Activated CD8-positive, alpha-beta memory T cell treated with anti-CD3 and anti-CD28 coated beads, Interleukin-2, amount 10 ng/mL, durations not matched to agents 7 days and 5 days (primary cell): ENCODE data around the gene RFC1. TPM values are rescaled to one million over a fixed set of nuclear protein-coding genes. Genes with fewer than 3 reads are reported as not detected.
A peak's percentile ranks its signal among the peaks of the same experiment; 100 is the strongest.

Source experiments
- ATAC-seq: fragments of 150-1000 bp; cut with Tn5 transposase; one replicate; pipeline ENCODE4 v1.10.0; 2021; ENCODE audit warnings: moderate library complexity
- CTCF ChIA-PET: fragments of 350-600 bp; sonication (Branson Sonifier 250); formaldehyde crosslinking; loops from one replicate; lab custom pipeline; 2021; ENCODE audit warnings: antibody characterized with exemption; lab: Charles Lee
- DNase-seq: peaks from one replicate; pipeline ENCODE4 v3.0.0-alpha.2; 2020
- H3K27ac Mint-ChIP-seq: one replicate; pipeline ENCODE4 v1.8.0; 2021; ENCODE audit warnings: mild to moderate bottlenecking, mixed read lengths
- H3K27me3 Mint-ChIP-seq: one replicate; pipeline ENCODE4 v1.8.0; 2021; ENCODE audit warnings: mixed read lengths
- H3K36me3 Mint-ChIP-seq: one replicate; pipeline ENCODE4 v1.8.0; 2021; ENCODE audit warnings: mild to moderate bottlenecking, mixed read lengths
- H3K4me1 Mint-ChIP-seq: one replicate; pipeline ENCODE4 v1.8.0; 2021; ENCODE audit warnings: mixed read lengths
- H3K4me3 Mint-ChIP-seq: one replicate; pipeline ENCODE4 v1.8.0; 2021; ENCODE audit warnings: mild to moderate bottlenecking, moderate library complexity, mixed read lengths
- H3K9me3 Mint-ChIP-seq: one replicate; pipeline ENCODE4 v1.8.0; 2022; ENCODE audit warnings: low read depth, mixed read lengths
- total RNA-seq, 2 experiments: library from RNA; stranded (reverse); gene quantifications; one replicate each; pipeline ENCODE4 v1.2.3, GENCODE V29; 2021

RFC1 gene
- total RNA-seq, 2 experiments from 2014 or later: 72.1 to 94.7 TPM

- peak overlapping the region; percentile 1 for H3K27ac Mint-ChIP-seq
- H3K36me3 Mint-ChIP-seq: peaks cover 55% of the 10 kb centered on the region
- ATAC-seq (no peak), DNase-seq (no peak)
- H3K4me3 Mint-ChIP-seq: no peak overlapping the region
- H3K9me3 Mint-ChIP-seq: peaks cover 4% of the 10 kb centered on the region
- CTCF ChIA-PET: interaction anchor here (1.3 kb wide), 1 partner anchor 26 kb away, joined by 3 read pairs; no protein-coding TSS in a partner anchor
- no peaks in the 10 kb centered on the region for H3K27me3 Mint-ChIP-seq
- peaks cover 48% of the 10 kb centered on the region for H3K4me1 Mint-ChIP-seq
Measured at GRCh38 chr4:39348371-39349315, 17.5 kb downstream of the RFC1 start.

DNA sequence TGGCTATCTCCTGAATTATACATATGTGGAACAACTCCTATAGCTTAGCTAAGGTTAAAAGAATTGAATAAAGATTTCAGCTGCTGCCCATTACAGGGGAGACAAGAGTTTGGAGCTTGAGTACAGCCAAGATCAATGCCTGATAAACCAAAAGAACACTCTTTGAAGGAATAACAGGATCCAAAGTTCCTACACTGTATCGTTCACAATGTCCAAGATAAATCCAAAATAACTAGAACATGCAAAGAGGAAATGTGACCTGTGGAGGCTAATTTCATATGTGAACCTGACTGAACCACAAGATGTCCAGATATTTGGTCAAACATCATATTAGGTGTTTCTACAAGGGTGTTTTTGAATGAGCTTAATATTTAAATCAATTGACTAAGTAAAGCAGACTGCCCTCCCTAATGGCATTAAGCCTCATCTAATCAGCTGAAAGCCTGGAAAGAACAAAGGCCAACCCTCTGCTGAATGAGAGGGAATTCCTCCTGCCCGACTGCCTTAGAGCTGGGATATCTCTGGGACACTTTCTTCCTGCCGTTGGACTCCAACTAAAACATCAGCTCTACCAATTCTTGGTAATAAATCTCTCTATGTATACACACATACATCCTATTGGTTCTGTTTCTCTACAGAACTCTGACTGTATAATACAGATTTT is 19.2 kb downstream of the RFC1 start:
- CTCF ChIA-PET: interaction anchor here (0.6 to 1.1 kb wide), 3 partner anchors 10 to 488 kb away, joined by 3 read pairs; no protein-coding TSS in a partner anchor
- no peak for DNase-seq
- Mint-ChIP-seq H3K9me3 (peaks cover 4% of the 10 kb centered on the region), H3K4me3 (no peak overlapping the region), H3K27me3 (no peaks in the 10 kb centered on the region), H3K4me1 (peaks cover 39% of the 10 kb centered on the region), H3K27ac (no peak overlapping the region), H3K36me3 (peaks cover 62% of the 10 kb centered on the region)
- ATAC-seq: no peak

- Mint-ChIP-seq H3K4me1 (peaks cover 29% of the 10 kb centered on the region), H3K36me3 (peaks cover 55% of the 10 kb centered on the region), H3K4me3 (no peak overlapping the region), H3K27me3 (no peaks in the 10 kb centered on the region), H3K9me3 (no peaks in the 10 kb centered on the region), H3K27ac (no peak overlapping the region)
- CTCF ChIA-PET: no interaction called here
- DNase-seq (no peak), ATAC-seq (no peak)
Measured at GRCh38 chr4:39342731-39343130, 23.4 kb downstream of the RFC1 start.

DNA sequence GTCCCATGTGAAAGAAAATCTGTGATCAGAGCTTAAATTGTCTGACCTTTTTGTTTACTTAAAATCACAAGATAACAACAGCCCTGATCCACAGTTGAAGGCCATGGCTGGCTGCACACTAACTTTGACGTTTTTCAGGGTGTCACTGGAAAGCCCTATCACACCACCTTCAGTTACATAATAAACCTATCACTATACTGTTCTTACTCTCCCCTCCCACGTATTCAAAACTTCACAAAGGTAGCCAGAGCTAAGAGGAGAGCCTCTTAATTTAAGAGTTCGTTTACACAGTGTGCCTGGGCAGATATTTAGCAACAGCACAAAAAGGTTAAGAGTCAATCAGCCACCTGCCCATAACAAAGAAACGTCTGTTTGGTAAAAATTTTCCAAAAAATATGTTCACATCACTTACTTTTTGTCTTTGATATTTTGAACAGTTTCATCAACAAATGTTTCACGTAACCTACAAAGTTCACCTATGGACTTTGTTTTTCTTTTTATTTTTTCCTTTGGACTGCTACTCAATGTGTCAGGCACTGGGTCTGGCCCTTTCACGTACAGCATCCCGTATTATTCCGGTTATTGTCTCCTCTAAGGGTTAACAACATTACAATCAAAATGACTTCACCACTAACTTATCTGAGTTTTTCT is 25.0 kb downstream of the RFC1 start:
- no peak for DNase-seq
- no peak for ATAC-seq
- CTCF ChIA-PET: interaction anchor here (0.6 to 0.7 kb wide), 2 partner anchors 10 to 21 kb away, joined by 3 read pairs; no protein-coding TSS in a partner anchor
- H3K27me3 Mint-ChIP-seq: no peaks in the 10 kb centered on the region
- no peak overlapping the region for H3K27ac Mint-ChIP-seq
- no peaks in the 10 kb centered on the region for H3K9me3 Mint-ChIP-seq
- H3K4me1 Mint-ChIP-seq: peaks cover 20% of the 10 kb centered on the region
- peaks cover 49% of the 10 kb centered on the region for H3K36me3 Mint-ChIP-seq
- H3K4me3 Mint-ChIP-seq: no peak overlapping the region

- H3K9me3 Mint-ChIP-seq: no peaks in the 10 kb centered on the region
- H3K27ac Mint-ChIP-seq: no peak overlapping the region
- H3K4me3 Mint-ChIP-seq: no peak overlapping the region
- peaks cover 20% of the 10 kb centered on the region for H3K4me1 Mint-ChIP-seq
- CTCF ChIA-PET: no interaction called here
- no peaks in the 10 kb centered on the region for H3K27me3 Mint-ChIP-seq
- peaks cover 52% of the 10 kb centered on the region for H3K36me3 Mint-ChIP-seq
- ATAC-seq (no peak), DNase-seq (no peak)
Measured at GRCh38 chr4:39339968-39340367, 26.2 kb downstream of the RFC1 start.

DNA sequence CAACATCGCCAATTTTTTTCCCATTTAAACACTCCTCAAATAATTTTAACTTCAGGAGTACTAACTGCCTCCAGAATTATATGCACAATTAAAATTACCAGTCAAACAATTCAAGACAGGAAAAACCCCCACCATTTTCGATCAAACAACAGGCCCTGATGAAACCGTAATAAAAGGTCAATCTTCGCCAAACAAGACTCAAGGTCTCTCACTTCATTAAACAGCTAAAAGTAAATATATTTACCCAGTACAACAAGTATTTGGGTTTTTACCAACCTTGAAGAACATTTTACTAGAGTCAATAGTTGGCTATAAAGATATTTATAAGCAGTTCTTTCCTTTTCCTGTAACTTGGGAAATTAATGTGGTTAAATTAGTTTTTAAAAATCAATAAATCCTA is 28.3 kb downstream of the RFC1 start:
- H3K9me3 Mint-ChIP-seq: no peaks in the 10 kb centered on the region
- no peak overlapping the region for H3K27ac Mint-ChIP-seq
- DNase-seq: no peak
- CTCF ChIA-PET: interaction anchor here (0.7 kb wide), 1 partner anchor 122 kb away, joined by 4 read pairs; no protein-coding TSS in a partner anchor
- no peaks in the 10 kb centered on the region for H3K27me3 Mint-ChIP-seq
- ATAC-seq: no peak
- H3K4me3 Mint-ChIP-seq: no peak overlapping the region
- H3K36me3 Mint-ChIP-seq: peaks cover 46% of the 10 kb centered on the region
- H3K4me1 Mint-ChIP-seq: peaks cover 16% of the 10 kb centered on the region

DNA sequence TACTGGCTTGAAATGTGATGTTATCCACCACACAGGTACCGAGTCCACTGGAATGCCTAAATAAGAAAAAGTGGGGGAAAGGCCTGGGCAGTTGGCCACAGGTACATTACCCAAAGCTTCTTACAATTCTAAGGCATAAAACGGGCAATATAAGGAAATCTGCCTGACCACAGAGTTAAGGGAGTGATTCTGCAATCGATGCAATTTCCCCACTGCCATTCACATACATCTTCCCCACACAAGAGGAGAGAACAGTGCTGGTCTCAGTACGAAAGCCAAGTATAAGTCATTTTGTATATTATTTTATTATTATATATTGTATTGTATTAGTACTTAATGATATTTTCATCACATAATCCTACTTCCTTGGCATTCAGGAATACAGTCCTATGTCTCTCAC is 30.6 kb downstream of the RFC1 start:
- H3K36me3 Mint-ChIP-seq: peaks cover 32% of the 10 kb centered on the region
- H3K4me3 Mint-ChIP-seq: no peak overlapping the region
- ATAC-seq (no peak), DNase-seq (no peak)
- CTCF ChIA-PET: no interaction called here
- peaks cover 7% of the 10 kb centered on the region for H3K4me1 Mint-ChIP-seq
- no peak overlapping the region for H3K27ac Mint-ChIP-seq
- H3K9me3 Mint-ChIP-seq: peaks cover 4% of the 10 kb centered on the region
- H3K27me3 Mint-ChIP-seq: no peaks in the 10 kb centered on the region

- Mint-ChIP-seq H3K27me3 (no peaks in the 10 kb centered on the region), H3K4me1 (no peaks in the 10 kb centered on the region), H3K36me3 (peaks cover 34% of the 10 kb centered on the region), H3K4me3 (no peak overlapping the region), H3K27ac (no peak overlapping the region), H3K9me3 (peaks cover 4% of the 10 kb centered on the region)
- ATAC-seq (no peak), DNase-seq (no peak)
- CTCF ChIA-PET: interaction anchor here (1.2 to 1.6 kb wide), 2 partner anchors 10 to 16 kb away, joined by 3 to 4 read pairs; no protein-coding TSS in a partner anchor
Measured at GRCh38 chr4:39331191-39331590, 35.0 kb downstream of the RFC1 start.

GRCh38 chr4:39330353-39330752 is 35.8 kb downstream of the RFC1 start:
- H3K4me3 Mint-ChIP-seq: no peak overlapping the region
- H3K27ac Mint-ChIP-seq: no peak overlapping the region
- H3K4me1 Mint-ChIP-seq: no peaks in the 10 kb centered on the region
- H3K27me3 Mint-ChIP-seq: no peaks in the 10 kb centered on the region
- ATAC-seq: no peak
- peaks cover 37% of the 10 kb centered on the region for H3K36me3 Mint-ChIP-seq
- H3K9me3 Mint-ChIP-seq: peaks cover 4% of the 10 kb centered on the region
- CTCF ChIA-PET: interaction anchor here (1.6 kb wide), 1 partner anchor 15 kb away, joined by 4 read pairs; no protein-coding TSS in a partner anchor
- DNase-seq: no peak

DNA sequence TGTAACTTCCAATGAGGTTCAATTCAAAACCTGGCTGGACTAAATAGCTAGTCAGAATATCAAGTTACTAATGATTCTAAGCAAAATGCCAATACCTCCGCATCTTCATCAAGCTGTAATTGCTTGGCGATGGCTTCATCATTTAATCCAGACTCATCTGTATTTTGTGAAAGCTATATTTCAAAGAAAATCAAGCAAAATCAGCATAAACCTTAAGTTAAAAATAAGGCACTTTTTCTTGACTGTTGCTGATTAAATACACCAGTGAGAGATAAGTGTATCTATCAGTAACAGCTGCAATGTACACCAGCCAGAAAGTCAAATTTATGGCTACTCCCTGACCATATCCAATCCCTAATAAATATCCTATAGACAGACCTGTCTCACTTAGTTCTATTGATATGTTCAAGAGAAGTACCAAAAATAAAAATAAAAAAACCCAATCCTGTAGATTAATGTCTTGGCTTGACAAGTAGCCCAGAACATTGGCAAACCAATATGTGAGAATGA is 39.6 kb downstream of the RFC1 start:
- Mint-ChIP-seq H3K27me3 (no peaks in the 10 kb centered on the region), H3K27ac (no peak overlapping the region), H3K4me3 (no peak overlapping the region), H3K36me3 (peaks cover 47% of the 10 kb centered on the region), H3K4me1 (no peaks in the 10 kb centered on the region), H3K9me3 (no peaks in the 10 kb centered on the region)
- DNase-seq (no peak), ATAC-seq (no peak)
- CTCF ChIA-PET: no interaction called here

GRCh38 chr4:39324897-39325613 is 41.1 kb downstream of the RFC1 start:
- Mint-ChIP-seq H3K27me3 (no peaks in the 10 kb centered on the region), H3K9me3 (no peaks in the 10 kb centered on the region), H3K4me1 (no peaks in the 10 kb centered on the region), H3K4me3 (no peak overlapping the region), H3K36me3 (peaks cover 53% of the 10 kb centered on the region), H3K27ac (no peak overlapping the region)
- ATAC-seq: no peak
- CTCF ChIA-PET: no interaction called here
- no peak for DNase-seq

DNA sequence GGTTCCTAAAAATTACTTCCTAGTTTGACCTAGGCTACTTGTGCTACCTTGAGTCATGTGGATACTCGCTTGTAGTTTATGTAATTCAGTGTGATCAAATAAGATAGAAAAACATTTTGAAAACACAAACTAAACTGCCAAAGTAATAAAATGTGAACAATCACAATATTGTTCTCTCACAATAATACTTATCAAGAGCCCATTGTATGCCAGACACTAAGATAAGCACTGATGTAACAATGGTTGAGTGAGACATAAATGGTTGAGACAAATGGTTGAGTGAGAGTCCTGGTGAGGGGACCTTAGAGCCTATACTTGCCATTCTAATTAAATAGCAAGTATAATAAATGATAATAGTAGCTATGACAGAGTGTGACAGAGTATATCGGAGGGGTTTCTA is 41.7 kb downstream of the RFC1 start:
- Mint-ChIP-seq H3K27ac (no peak overlapping the region), H3K4me1 (no peaks in the 10 kb centered on the region), H3K4me3 (no peak overlapping the region), H3K27me3 (no peaks in the 10 kb centered on the region), H3K36me3 (peaks cover 56% of the 10 kb centered on the region), H3K9me3 (no peaks in the 10 kb centered on the region)
- CTCF ChIA-PET: no interaction called here
- no peak for DNase-seq
- no peak for ATAC-seq
